ENCODE results near the gene EIF4A3.

EIF4A3 gene

GRCh38 chr17:80147035-80147822, at the start of gene EIF4A3:
Gene EIF4A3 (minus strand): TSS chr17:80147128. CDS start chr17:80146961, 167 bp downstream.
- DNase-seq (ENCODE audit: low spot score), result peak; percentile 97

DNA sequence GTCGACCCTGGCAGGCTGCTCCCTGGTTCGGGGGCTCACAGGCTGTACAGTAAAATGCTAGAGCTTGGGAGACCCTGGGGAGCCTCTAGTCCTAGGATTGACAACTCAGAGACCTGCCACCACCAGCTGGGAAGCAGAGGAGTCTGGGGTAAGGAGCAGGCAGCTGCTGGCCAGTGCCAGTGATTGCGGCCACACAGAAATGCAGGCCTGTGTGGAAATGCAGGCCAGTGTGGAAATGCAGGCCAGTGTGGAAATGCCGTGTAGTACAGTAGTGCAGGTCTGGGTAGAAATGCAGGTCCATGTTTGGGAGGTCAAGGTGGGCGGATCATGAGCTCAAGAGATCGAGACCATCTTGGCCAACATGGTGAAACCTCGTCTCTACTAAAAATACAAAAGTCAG, 49.7 kb upstream of the EIF4A3 start:
- DNase-seq (ENCODE audit: low spot score), result no peak

- peak; percentile 76 for DNase-seq (ENCODE audit: low spot score)
These were observed 49.0 kb upstream of the EIF4A3 start for GRCh38 chr17:80195671-80196529.

GRCh38 chr17:80195141-80195540, 48.2 kb upstream of the EIF4A3 start:
- no peak for DNase-seq (ENCODE audit: low spot score)

DNA sequence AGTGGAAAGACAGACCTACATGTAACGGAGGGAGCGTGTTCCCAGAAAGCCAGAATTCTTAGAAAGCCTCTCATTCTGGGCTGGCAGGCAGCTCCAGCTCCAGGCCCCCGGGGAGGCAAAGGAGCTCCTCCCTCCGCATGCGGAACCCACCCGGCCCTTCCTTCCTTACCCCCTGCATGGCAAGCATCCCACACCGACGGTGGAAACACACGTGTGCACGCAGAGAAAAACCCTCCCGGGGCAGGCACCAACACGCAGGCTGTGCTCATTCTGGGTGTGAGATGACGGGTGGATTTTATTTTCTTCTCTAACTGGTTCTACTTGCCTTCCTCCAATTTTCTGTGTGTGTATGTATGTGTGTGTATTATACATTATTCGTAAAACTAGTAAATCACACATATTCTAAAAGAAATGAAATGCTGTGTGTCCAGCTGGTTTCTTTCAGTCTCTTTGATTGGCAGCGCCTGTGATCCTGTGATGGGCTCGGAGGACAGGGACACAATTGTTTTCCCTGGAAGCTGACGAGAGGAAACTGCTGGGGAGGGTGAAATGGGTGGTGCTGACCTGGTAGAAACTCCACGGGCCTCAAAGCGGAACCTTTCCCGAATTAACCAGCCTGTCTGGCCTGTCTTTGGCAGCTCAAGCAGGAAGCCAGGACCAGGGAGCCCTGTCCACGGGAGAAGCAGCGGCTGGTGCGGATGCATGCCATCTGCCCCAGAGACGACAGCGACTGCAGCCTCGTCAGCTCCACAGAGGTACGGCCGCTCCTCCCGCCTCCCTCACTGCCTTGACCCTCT, 45.1 kb upstream of the EIF4A3 start:
- no peak for DNase-seq (ENCODE audit: low spot score)

DNA sequence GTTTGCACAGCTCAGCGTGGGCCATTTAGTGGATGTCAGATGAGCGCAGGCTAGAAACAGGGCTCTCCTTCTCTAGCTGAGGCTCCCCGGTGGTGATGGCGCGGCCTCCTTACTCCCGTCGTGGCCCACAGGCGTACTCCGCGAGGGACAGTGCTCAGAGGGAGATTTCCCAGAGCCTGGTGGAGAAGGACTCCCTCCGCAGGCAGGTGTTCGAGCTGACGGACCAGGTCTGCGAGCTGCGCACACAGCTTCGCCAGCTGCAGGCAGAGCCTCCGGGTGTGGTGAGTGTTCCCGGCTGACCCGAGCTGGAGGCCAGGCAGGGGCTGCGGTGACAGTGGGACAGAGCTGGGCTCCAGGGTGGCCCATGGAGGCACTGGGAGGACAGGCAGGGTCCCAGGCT, 44.3 kb upstream of the EIF4A3 start:
- no peak for DNase-seq (ENCODE audit: low spot score)

- DNase-seq (ENCODE audit: low spot score), result no peak
These were observed 43.8 kb upstream of the EIF4A3 start for GRCh38 chr17:80190716-80191115.

GRCh38 chr17:80189611-80190010, 42.7 kb upstream of the EIF4A3 start:
- no peak for DNase-seq (ENCODE audit: low spot score)

GRCh38 chr17:80187515-80187941, 40.6 kb upstream of the EIF4A3 start:
- no peak for DNase-seq (ENCODE audit: low spot score)

DNA sequence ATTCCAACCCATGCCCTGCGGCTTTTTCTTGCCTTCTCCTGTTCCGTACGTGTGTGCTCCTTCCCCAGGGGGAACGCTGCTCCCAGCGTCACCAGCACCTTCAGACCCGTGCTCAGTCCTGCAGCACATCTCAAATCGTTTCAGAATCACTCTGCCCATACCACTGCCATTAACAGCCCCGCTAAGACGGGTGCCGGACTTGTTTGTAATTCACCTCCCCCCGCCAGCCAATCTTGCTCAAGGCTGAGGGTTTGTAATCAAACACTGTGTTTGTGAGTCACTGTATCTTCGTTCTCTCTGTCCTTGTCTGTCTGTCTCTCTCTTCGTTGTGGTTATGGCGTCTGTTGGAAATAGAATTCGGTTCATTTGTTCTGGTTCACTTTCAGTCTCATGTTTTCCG, 40.2 kb upstream of the EIF4A3 start:
- DNase-seq (ENCODE audit: low spot score), result no peak

DNA sequence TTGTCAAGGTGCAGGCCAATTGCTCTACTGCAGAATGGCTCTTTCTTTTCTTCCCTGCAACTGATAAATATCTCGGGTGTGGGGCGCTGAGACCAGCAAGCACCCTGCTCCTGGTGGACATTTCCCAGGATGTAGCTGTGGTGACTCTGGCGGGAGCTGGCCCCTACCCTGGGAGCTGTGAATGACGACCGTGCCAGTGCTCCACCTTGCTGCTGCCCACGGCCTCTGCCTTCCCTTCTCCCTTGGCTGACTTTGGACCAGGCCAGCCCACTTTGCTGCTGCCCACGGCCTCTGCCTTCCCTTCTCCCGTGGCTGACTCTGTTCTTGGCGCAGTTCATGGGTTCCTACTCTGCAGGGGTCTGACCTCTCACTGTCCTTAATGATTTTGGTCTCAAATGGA, 39.0 kb upstream of the EIF4A3 start:
- DNase-seq (ENCODE audit: low spot score), result no peak

- DNase-seq (ENCODE audit: low spot score), result no peak
These were observed 37.4 kb upstream of the EIF4A3 start for GRCh38 chr17:80184423-80184714.

DNA sequence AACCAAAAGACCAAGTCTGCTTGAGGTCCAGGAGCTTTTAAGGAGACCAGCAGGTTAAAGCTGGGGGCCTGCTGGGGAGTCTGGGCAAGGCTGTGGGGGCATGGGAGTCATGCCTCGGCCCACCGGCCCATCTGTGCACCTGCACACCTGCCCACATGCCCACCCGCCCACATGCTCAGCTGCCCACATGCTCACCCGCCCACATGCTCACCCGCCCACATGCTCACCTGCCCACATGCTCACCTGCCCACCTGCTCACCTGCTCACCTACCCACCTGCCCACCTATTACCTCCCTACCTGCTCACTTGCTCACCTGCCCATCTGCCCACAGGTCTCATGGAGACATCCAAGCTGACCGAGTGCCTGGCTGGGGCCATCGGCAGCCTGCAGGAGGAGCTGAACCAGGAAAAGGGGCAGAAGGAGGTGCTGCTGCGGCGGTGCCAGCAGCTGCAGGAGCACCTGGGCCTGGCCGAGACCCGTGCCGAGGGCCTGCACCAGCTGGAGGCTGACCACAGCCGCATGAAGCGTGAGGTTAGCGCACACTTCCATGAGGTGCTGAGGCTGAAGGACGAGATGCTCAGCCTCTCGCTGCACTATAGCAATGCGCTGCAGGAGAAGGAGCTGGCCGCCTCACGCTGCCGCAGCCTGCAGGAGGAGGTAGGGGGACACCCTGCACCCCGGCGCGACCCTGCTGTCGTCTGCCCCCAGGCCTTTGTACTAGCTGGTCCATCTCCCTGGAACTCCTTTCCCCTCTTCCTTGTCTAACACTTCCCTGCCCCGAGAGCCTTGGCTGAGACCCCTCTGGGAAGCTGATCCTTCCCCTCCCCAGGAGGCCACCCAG, 36.9 kb upstream of the EIF4A3 start:
- DNase-seq (ENCODE audit: low spot score), result no peak

GRCh38 chr17:80182845-80183223, 35.9 kb upstream of the EIF4A3 start:
- no peak for DNase-seq (ENCODE audit: low spot score)

GRCh38 chr17:80182118-80182844, 35.4 kb upstream of the EIF4A3 start:
- no peak for DNase-seq (ENCODE audit: low spot score)

DNA sequence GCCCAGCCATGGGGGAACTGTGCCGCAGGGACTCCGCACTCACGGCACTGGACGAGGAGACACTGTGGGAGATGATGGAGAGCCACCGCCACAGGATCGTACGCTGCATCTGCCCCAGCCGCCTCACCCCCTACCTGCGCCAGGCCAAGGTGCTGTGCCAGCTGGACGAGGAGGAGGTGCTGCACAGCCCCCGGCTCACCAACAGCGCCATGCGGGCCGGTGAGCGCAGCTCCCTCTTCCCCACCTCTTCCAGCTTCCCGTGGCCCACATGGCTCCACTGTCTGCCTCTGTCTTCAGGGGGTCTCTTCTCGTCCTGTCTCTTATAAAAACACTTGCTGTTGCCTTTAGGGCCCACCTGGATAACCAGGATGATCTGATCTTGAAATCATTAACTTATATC, 34.5 kb upstream of the EIF4A3 start:
- DNase-seq (ENCODE audit: low spot score), result no peak

GRCh38 chr17:80180192-80180591, 33.3 kb upstream of the EIF4A3 start:
- DNase-seq (ENCODE audit: low spot score), result no peak

- DNase-seq (ENCODE audit: low spot score), result no peak
These were observed 31.2 kb upstream of the EIF4A3 start for GRCh38 chr17:80177986-80178595.

DNA sequence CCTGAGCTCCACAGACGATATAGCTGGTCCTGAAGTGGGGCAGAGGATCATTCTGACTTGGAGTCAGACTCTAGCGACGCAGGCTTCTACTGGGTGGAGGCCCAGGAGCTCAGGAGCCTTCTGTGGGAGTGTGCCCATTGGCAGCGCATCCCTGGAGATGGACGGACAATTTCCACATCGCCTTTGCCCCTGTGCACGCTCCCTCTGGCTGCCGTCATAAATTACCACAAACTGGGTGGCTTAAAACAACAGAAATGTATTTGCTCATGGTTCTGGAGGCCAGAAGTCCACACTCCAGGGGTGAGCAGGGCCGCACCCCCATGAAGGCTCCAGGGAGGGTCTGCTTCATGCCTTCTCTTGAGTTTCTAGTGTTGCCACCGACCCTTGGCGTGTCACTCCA, 29.8 kb upstream of the EIF4A3 start:
- no peak for DNase-seq (ENCODE audit: low spot score)

DNA sequence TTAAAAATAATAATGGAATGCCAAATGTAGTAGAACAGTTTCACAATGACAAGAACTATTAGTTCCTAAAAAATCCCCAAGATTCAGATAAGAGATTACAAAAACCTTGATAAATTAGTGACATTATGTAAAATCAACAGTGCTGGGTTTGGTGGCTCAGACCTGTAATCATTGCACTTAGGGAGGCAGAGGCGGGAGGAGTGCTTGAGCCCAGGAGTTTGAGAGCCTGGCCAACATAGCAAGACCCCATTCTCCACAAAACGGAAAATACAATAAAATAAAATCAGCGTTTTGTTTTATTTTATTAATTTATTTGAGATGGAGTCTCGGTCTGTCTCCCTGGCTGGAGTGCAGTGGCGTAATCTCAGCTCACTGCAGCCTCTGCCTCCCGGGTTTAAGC, 27.0 kb upstream of the EIF4A3 start:
- no peak for DNase-seq (ENCODE audit: low spot score)

DNA sequence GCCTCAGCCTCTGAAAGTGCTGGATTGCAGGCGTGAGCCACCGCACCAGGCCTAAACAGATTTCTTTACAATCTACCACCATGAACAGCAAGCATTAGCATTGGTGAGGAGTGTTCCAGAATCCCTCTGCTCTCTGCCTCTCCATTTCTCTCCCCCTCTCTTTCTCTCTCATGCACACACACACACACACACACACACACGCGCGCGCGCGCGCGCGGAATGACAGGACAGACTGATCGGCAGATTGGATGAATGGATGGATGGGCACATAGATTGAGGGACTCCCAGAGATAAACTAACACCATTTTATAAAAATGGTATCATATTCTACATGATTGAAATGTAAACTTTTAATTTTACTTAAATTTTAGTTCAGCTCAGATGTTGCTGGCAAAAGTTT, 26.2 kb upstream of the EIF4A3 start:
- DNase-seq (ENCODE audit: low spot score), result no peak
